CD14-positive monocyte (primary cell): ENCODE data around the gene KCTD13. TPM values are rescaled to one million over a fixed set of nuclear protein-coding genes. Genes with fewer than 3 reads are reported as not detected.

ENCODE experiments used
- DNase-seq, 3 donors: peaks; one replicate each; pipeline ENCODE4 v3.0.0-alpha.2; 2011 to 2022
- H2AFZ ChIP-seq: 2 replicates; pipeline ENCODE4 v1.6.0; 2012; ENCODE audit warnings: mild to moderate bottlenecking, low read depth, low read length, inconsistent platforms; ENCODE audit not compliant: insufficient read depth, poor library complexity, severe bottlenecking
- H3K27ac ChIP-seq, 2 donors: 1 replicate in 1 of 2; 2 replicates in 1 of 2; pipeline ENCODE4 v1.5.1; 2012 to 2013; ENCODE audit warnings: low read length in 2 of 2, control low read depth in 1 of 2, inconsistent platforms in 1 of 2, low read depth in 1 of 2, mild to moderate bottlenecking in 1 of 2
- H3K27me3 ChIP-seq, 2 donors: one replicate each; pipeline versions ENCODE4 v1.6.0 to v1.6.1; 2011 to 2013; ENCODE audit warnings: low read length in 2 of 2; ENCODE audit not compliant: control insufficient read depth in 2 of 2, insufficient read depth in 2 of 2
- H3K36me3 ChIP-seq, 2 donors: replicated peaks in 1 of 2; 1 replicate in 1 of 2; 2 replicates in 1 of 2; pipeline versions ENCODE4 v1.5.1 to v1.6.1; 2012 to 2013; ENCODE audit warnings: low read length in 2 of 2, control low read depth in 1 of 2, inconsistent platforms in 1 of 2, mild to moderate bottlenecking in 1 of 2; ENCODE audit not compliant: insufficient read depth in 2 of 2, control insufficient read depth in 1 of 2
- H3K4me1 ChIP-seq, 2 donors: 1 replicate in 1 of 2; 2 replicates in 1 of 2; pipeline versions ENCODE4 v1.5.1 to v1.6.1; 2012 to 2013; ENCODE audit warnings: low read length in 2 of 2, control low read depth in 1 of 2, inconsistent platforms in 1 of 2, mild to moderate bottlenecking in 1 of 2, moderate library complexity in 1 of 2; ENCODE audit not compliant: insufficient read depth in 2 of 2, control insufficient read depth in 1 of 2
- H3K4me2 ChIP-seq: replicated peaks from 2 replicates; pipeline ENCODE3; 2012; ENCODE audit warnings: low read length, moderate library complexity, mild to moderate bottlenecking; ENCODE audit not compliant: poor library complexity, severe bottlenecking; ENCODE audit errors: extremely low read depth
- H3K4me3 ChIP-seq, 3 experiments: fragments of 200-600 bp in 1 of 3; sonication (generic) in 1 of 3; replicated peaks in 1 of 3; 1 replicate in 2 of 3; 2 replicates in 1 of 3; pipeline ENCODE4 v1.5.1; 2011 to 2013; ENCODE audit warnings: low read length in 3 of 3, mild to moderate bottlenecking in 3 of 3, control low read depth in 2 of 3, low read depth in 2 of 3, inconsistent platforms in 1 of 3, moderate library complexity in 1 of 3
- H3K79me2 ChIP-seq: 2 replicates; pipeline ENCODE4 v1.6.0; 2012; ENCODE audit warnings: mild to moderate bottlenecking, control low read depth, inconsistent platforms, low read length, moderate library complexity; ENCODE audit not compliant: insufficient read depth
- H3K9ac ChIP-seq: 2 replicates; pipeline ENCODE4 v1.6.0; 2017; ENCODE audit warnings: low read length, mild to moderate bottlenecking; ENCODE audit not compliant: insufficient read depth, poor library complexity, severe bottlenecking
- H3K9me3 ChIP-seq, 2 donors: replicated peaks in 1 of 2; 1 replicate in 1 of 2; 2 replicates in 1 of 2; pipeline versions ENCODE4 v1.5.1 to v1.6.1; 2012 to 2013; ENCODE audit warnings: low read length in 2 of 2, control low read depth in 1 of 2; ENCODE audit not compliant: control insufficient read depth in 1 of 2, insufficient read depth in 1 of 2
- H4K20me1 ChIP-seq: 2 replicates; pipeline ENCODE4 v1.6.0; 2012; ENCODE audit warnings: mild to moderate bottlenecking, low read length, control low read depth, moderate library complexity; ENCODE audit not compliant: insufficient read depth
- H3K27ac Mint-ChIP-seq, 7 donors: one replicate each; pipeline ENCODE4 v1.8.0; 2020; ENCODE audit warnings: mild to moderate bottlenecking in 7 of 7, mixed read lengths in 7 of 7, moderate library complexity in 6 of 7, inconsistent platforms in 2 of 7
- H3K27me3 Mint-ChIP-seq, 3 donors: one replicate each; pipeline ENCODE4 v1.8.0; 2021 to 2022; ENCODE audit warnings: low read depth in 3 of 3, mild to moderate bottlenecking in 3 of 3, mixed read lengths in 3 of 3, moderate library complexity in 3 of 3, inconsistent platforms in 1 of 3
- H3K36me3 Mint-ChIP-seq, 2 donors: one replicate each; pipeline ENCODE4 v1.8.0; 2020; ENCODE audit warnings: mixed read lengths in 2 of 2, inconsistent platforms in 1 of 2, mild to moderate bottlenecking in 1 of 2
- H3K4me1 Mint-ChIP-seq: one replicate; pipeline ENCODE4 v1.8.0; 2020; ENCODE audit warnings: mild to moderate bottlenecking, mixed read lengths
- H3K4me3 Mint-ChIP-seq, 2 donors: one replicate each; pipeline ENCODE4 v1.8.0; 2020; ENCODE audit warnings: mild to moderate bottlenecking in 2 of 2, mixed read lengths in 2 of 2, moderate library complexity in 1 of 2
- H3K9me3 Mint-ChIP-seq, 7 donors: one replicate each; pipeline ENCODE4 v1.8.0; 2020 to 2022; ENCODE audit warnings: mixed read lengths in 7 of 7, mild to moderate bottlenecking in 6 of 7, moderate library complexity in 6 of 7, inconsistent platforms in 2 of 7
- CTCF ChIP-seq: fragments of 200-600 bp; IDR thresholded peaks from one replicate; pipeline ENCODE4 v1.8.0; 2022; ENCODE audit warnings: antibody characterized with exemption, mild to moderate bottlenecking
- WGBS: methylation state at CpG from one replicate; pipeline ENCODE4 v1.1.5; 2013; ENCODE audit warnings: missing lambda C conversion rate; ENCODE audit not compliant: insufficient coverage; 5-methylcytosine and 5-hydroxymethylcytosine counted together
- intact Hi-C, 2 donors: fragments of 100-400 bp; cut with micrococcal nuclease; formaldehyde crosslinking; loops; one replicate each; pipeline versions ENCODE4 v1.15.0 to v1.15.1; 2023
- polyA plus RNA-seq, 3 donors: library from polyadenylated mRNA; depleted of rRNA in 1 of 3; unstranded in 2 of 3; stranded (reverse) in 1 of 3; fragments of 300-500 nt in 2 of 3; fragments of >200 nt in 1 of 3; fragmentation: Illumina TruSeq in 2 of 3; gene quantifications; 1 replicate in 2 of 3; 2 replicates in 1 of 3; pipeline ENCODE4 v1.2.3, GENCODE V29; 2012 to 2021

The KCTD13 gene
- polyA plus RNA-seq, 3 donors, result 4.0 to 36.6 (median 4.7) TPM

GRCh38 chr16:29915590-29916247, 10.3 kb downstream of the KCTD13 start:
- WGBS, result 100% methylated on average over 3 of the region's 6 CpGs
- Mint-ChIP-seq H3K36me3 (peaks cover 62 to 73% of the 10 kb centered on the region in 2 donors), H3K4me1 (no peaks in the 10 kb centered on the region), H3K4me3 (no peak overlapping the region), H3K27me3 (no peaks in the 10 kb centered on the region), H3K27ac (no peak overlapping the region), H3K9me3 (peaks cover 0 to 2% (median 0%) of the 10 kb centered on the region in 7 donors)
- Histone ChIP-seq H3K4me1 (no peaks in the 10 kb centered on the region), H3K36me3 (peaks cover 34 to 69% of the 10 kb centered on the region in 2 donors), H4K20me1 (peaks cover 12% of the 10 kb centered on the region), H3K27me3 (no peaks in the 10 kb centered on the region), H2AFZ (no peak overlapping the region), H3K79me2 (no peaks in the 10 kb centered on the region), H3K27ac (no peak overlapping the region), H3K9me3 (no peaks in the 10 kb centered on the region), H3K4me2 (no peak overlapping the region), H3K9ac (no peak overlapping the region), H3K4me3 (no peak overlapping the region)
- DNase-seq, result no peak
- no peak for TF ChIP-seq CTCF
- intact Hi-C loops, result no loop called here

- no peak overlapping the region for H3K27ac Mint-ChIP-seq
- no peak overlapping the region for H3K27ac ChIP-seq
- no peak for TF ChIP-seq CTCF
- H3K79me2 ChIP-seq, result no peaks in the 10 kb centered on the region
- H3K4me1 ChIP-seq, result peaks cover 14 to 16% of the 10 kb centered on the region in 2 donors
- H3K4me2 ChIP-seq, result no peak overlapping the region
- peaks cover 16% of the 10 kb centered on the region for H3K4me1 Mint-ChIP-seq
- WGBS, result 95% methylated on average over 3 of the region's 8 CpGs
- peaks cover 0 to 2% (median 0%) of the 10 kb centered on the region in 7 donors for H3K9me3 Mint-ChIP-seq
- H3K36me3 Mint-ChIP-seq, result peaks cover 47 to 54% of the 10 kb centered on the region in 2 donors
- no peaks in the 10 kb centered on the region for H3K27me3 ChIP-seq
- H3K4me3 Mint-ChIP-seq, result no peak overlapping the region
- no peak for DNase-seq
- intact Hi-C loops, result no loop called here
- no peaks in the 10 kb centered on the region for H3K27me3 Mint-ChIP-seq
- H3K4me3 ChIP-seq, result no peak overlapping the region
- H4K20me1 ChIP-seq, result peaks cover 7% of the 10 kb centered on the region
- no peak overlapping the region for H3K9ac ChIP-seq
- no peak overlapping the region for H2AFZ ChIP-seq
- H3K36me3 ChIP-seq, result peaks cover 16 to 49% of the 10 kb centered on the region in 2 donors
- no peaks in the 10 kb centered on the region for H3K9me3 ChIP-seq
Measured at GRCh38 chr16:29913514-29913913, 12.5 kb downstream of the KCTD13 start.
